LNCaP clone FGC (cell line): ENCODE data around the gene TM9SF3.

Source experiments
- DNase-seq: peaks from one replicate; pipeline ENCODE4 v3.0.0-alpha.2; 2011; ENCODE audit warnings: low read depth
- H3K4me3 ChIP-seq: 2 replicates; pipeline ENCODE4 v1.5.1; 2011; ENCODE audit warnings: mild to moderate bottlenecking, low read depth, low read length, control low read depth
- CTCF ChIP-seq: IDR thresholded peaks from 2 replicates; pipeline ENCODE4 v1.5.1; 2012; ENCODE audit warnings: mild to moderate bottlenecking; ENCODE audit not compliant: control insufficient read depth, insufficient read depth; ENCODE audit errors: extremely low read depth

The TM9SF3 gene

GRCh38 chr10:96622013-96622787, 35.4 kb upstream of the TM9SF3 start:
- no peak overlapping the region for H3K4me3 ChIP-seq
- no peak for DNase-seq
- no peak for TF ChIP-seq CTCF

- no peak overlapping the region for H3K4me3 ChIP-seq
- TF ChIP-seq CTCF = no peak
Observed at GRCh38 chr10:96619796-96620773, 33.3 kb upstream of the TM9SF3 start.

GRCh38 chr10:96619120-96619519, 32.3 kb upstream of the TM9SF3 start:
- DNase-seq = no peak
- no peak for TF ChIP-seq CTCF
- H3K4me3 ChIP-seq = no peak overlapping the region

More at GRCh38 chr10:96619796-96620773, 33.3 kb upstream of the TM9SF3 start:
- no peak for DNase-seq

GRCh38 chr10:96618653-96619052, 31.8 kb upstream of the TM9SF3 start:
- H3K4me3 ChIP-seq = no peak overlapping the region
- DNase-seq = peak; percentile 59
- TF ChIP-seq CTCF = no peak

- H3K4me3 ChIP-seq = no peak overlapping the region
- TF ChIP-seq CTCF = no peak
- no peak for DNase-seq
Observed at GRCh38 chr10:96616961-96617360, 30.1 kb upstream of the TM9SF3 start.

GRCh38 chr10:96614515-96614914, 27.7 kb upstream of the TM9SF3 start:
- TF ChIP-seq CTCF = no peak
- DNase-seq = peak; percentile 23
- no peak overlapping the region for H3K4me3 ChIP-seq
